GM23338 (cell line): ENCODE data around the gene KDM4F.

Experiments used
- JUNB ChIP-seq: IDR thresholded peaks from one replicate; pipeline ENCODE4 v1.6.1; 2016; ENCODE audit warnings: antibody characterized with exemption; ENCODE audit not compliant: unreplicated experiment
- TF ChIP-seq, protein P1 (sequence below), 2 experiments: fragments of 200-600 bp in 1 of 2; sonication (generic) in 1 of 2; conservative IDR thresholded peaks; 2 replicates each; pipeline versions ENCODE4 v1.5.1 to v1.6.1; 2016 to 2017; ENCODE audit warnings: antibody characterized with exemption in 2 of 2, low read depth in 2 of 2, mild to moderate bottlenecking in 2 of 2, moderate library complexity in 1 of 2

DNA sequence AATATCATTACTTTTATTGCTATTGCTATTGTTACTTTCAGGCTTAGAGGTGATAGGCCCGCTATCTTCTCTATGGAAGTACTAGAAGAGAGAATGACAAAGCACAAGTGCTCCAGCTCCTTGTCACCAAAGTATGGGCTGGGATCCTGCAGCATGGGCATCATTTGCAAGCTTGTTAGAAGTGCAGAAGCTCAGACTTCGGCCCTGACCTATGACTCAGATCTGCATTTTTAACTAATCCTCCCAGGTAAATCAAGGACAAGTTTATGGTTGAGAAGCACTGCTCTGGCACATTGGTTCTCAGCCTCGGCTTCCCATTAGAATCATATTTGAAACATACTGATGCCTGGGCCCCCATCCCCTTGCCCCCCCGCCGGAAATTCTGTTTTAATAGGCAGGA is 31.8 kb downstream of the KDM4F start:
- TF ChIP-seq, protein P1, sequence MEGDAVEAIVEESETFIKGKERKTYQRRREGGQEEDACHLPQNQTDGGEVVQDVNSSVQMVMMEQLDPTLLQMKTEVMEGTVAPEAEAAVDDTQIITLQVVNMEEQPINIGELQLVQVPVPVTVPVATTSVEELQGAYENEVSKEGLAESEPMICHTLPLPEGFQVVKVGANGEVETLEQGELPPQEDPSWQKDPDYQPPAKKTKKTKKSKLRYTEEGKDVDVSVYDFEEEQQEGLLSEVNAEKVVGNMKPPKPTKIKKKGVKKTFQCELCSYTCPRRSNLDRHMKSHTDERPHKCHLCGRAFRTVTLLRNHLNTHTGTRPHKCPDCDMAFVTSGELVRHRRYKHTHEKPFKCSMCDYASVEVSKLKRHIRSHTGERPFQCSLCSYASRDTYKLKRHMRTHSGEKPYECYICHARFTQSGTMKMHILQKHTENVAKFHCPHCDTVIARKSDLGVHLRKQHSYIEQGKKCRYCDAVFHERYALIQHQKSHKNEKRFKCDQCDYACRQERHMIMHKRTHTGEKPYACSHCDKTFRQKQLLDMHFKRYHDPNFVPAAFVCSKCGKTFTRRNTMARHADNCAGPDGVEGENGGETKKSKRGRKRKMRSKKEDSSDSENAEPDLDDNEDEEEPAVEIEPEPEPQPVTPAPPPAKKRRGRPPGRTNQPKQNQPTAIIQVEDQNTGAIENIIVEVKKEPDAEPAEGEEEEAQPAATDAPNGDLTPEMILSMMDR (conservative IDR thresholded peaks at IDR 0.05; ENCODE audit: low read depth in 2 of 2), result no peak
- TF ChIP-seq JUNB, result no peak
